Inflammatory macrophage treated with lipopolysaccharide for 4 hours (primary cell): Measurements from ENCODE around the gene NACC2.
"Not testable (repeated sequence)": the region's sequence is repeated elsewhere in the genome, so short reads cannot be mapped to it uniquely, and the experiment has no call there.

Source experiments
- DNase-seq: peaks from one replicate; pipeline ENCODE4 v3.0.0-alpha.2; 2020

The NACC2 gene

DNA sequence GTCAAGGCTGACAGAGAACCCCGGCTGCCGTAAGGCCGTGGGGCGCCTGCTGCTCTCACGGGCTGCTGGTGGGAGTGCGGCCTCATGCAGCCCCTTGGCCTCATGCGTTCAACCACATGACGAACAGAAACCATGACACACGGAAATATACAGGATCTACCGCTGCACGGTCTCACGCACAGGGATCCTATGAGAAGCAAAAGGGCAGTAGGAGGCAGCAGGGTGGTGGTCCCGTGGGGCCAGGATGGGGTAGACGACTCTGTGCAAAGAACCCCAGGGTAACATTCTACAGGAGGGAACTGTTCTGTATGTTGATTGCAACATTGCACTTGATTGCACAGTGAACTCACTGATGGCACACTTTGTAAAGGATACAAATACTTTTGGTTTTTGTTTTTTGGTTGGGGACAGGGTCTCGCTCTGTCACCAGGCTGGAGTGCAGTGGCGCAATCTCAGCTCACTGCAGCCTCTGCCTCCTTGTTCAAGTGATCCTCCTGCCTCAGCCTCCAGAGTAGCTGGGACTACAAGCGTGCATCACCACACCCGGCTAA lies 51.6 kb downstream of the NACC2 start:
- DNase-seq, result peak; percentile 77

DNA sequence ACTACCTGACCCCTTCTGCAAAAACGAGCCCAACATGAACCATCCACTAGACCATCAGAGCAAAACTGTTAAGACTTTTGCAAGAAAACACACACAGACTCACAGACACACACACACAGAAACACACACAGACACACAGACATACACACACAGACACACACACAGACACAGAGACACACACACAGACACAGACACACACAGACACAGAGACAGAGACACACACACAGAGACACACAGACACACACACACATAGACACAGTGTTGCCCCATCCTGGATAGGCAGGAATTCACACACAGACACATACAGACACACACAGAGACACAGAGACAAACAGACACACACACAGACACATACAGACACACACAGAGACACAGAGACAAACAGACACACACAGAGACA lies 52.5 kb downstream of the NACC2 start:
- no peak for DNase-seq

DNA sequence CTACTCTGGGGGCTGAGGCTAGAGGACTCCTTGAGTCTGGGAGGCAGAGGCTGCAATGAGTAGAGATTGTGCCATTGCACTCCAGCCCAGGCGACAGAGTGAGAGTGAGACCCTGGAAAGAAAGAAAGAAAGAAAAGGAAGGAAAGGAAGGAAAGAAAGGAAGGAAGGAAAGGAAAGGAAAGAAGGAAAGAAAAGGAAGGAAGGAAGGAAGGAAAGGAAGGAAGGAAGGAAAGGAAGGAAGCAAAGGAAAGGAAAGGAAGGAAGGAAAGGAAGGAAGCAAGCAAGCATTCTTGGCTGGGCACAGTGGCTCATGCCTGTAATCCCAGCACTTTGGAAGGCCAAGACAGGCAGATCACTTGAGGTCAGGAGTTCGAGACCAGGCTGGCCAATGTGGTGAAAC lies 54.2 kb downstream of the NACC2 start:
- not testable (repeated sequence) for DNase-seq

DNA sequence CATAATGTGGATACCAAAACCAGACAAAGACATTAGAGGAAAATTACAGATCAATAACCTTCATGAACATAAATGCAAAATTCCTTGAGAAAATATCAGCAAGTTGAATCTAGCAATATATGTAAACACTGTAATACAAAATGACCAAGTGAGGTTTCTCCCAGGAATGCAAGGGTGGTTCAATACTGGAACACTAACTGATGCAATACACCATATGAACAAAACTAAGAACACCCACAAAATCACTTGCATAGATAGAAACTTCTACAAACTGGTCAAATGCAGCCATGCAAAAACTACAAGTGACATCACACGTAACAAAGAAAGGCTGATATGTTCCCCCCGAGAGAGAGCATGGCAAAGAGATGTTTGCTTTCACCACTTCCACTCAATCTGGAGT lies 55.6 kb downstream of the NACC2 start:
- DNase-seq, result no peak

DNA sequence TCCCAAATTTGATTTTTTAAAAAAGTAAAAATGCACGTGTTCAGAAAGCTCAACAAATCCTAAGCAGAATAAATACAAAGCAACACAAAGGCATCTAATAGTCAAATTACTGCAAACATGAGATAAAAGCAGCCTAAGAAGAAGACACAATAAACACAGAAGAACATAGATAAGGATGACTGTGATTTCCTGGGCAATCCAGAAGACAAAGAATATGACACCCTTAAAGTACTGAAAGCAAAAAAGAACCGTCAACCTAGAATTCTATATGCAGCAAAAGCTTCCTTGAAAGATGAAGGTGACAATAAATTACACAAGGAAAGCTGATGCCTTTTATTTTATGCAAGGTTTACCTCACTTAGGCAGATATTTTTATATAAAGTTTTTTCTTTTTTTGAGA lies 58.2 kb downstream of the NACC2 start:
- DNase-seq, result no peak

DNA sequence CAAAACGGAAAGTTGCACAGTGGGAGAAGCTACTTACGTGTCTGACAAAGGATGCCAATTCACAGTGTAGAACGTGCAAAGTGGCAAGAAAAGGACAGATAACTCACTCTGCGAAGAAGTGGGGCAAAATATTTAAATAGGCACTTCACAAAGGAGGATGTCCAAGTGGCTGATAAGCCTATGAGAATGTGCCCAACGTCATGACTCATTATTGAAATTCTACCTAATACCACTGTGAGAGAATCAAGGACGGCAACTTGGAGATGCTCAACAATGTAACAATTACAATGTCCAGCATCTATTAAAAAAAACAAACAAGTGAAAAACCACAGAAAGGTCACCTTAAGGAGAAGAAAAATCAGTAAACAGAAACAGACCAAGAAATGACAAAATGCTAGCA lies 59.0 kb downstream of the NACC2 start:
- no peak for DNase-seq

DNA sequence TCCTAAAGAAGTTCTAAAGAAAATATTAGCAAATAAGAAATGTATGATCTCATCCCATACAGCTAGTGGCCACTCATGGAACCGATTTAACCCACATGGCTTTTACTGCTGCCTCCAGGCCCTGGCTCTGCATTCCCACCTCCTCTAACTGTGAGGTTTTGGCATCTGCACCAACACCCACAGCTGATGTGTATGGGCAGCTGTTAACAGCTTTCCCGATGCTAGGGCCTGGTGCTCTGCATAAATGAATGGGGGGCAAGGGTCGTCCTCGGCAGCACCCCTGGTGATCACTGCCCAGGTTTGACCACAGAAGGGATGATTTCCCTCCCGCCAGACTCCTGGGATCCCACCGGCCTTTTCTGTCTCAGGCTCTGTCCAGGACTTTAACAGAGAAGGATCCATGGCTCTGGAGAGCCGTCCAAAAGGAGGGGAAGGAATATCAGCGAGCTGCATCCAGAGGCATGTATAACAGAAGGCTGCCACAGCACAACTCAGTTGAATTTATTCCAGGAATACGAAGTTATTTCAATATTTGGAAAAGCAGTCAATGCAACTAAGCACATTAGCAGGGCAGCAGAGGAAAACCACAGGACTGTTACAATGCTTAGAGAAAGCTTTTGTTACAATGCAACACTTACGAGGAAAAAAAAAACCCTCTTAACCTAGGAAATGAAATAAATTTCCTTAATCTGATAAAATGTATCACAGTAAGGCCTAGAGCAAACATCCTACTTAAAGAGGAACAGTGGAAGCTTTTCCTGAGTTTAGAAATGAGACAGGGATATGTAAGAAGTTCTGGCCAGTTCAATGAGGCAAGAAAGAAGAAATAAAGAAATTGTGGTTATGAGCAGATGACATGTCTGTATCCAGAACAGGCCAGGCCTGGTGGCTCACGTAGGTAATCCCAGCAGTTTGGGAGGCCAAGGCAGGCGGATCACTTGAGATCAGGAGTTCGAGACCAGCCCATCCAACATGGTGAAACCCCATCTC lies 63.1 kb downstream of the NACC2 start:
- DNase-seq, result peak; percentile 60

DNA sequence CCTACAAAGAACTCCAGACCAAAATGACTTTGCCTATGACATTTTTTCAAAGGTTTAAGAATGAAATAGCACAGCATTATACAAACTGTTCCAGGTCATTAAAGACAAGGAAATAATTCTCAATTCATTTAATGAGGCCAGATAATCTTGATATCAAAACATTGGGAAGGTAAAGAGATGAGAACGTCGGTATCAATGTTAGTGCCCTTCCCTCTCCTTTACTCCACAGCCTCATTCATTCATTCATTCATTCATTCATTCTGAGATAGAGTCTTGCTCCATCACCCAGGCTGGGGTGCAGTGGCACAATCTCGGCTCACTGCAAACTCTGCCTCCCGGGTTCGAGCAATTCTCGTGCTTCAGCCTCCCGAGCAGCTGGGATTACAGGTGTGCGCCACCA lies 64.0 kb downstream of the NACC2 start:
- DNase-seq, result no peak

DNA sequence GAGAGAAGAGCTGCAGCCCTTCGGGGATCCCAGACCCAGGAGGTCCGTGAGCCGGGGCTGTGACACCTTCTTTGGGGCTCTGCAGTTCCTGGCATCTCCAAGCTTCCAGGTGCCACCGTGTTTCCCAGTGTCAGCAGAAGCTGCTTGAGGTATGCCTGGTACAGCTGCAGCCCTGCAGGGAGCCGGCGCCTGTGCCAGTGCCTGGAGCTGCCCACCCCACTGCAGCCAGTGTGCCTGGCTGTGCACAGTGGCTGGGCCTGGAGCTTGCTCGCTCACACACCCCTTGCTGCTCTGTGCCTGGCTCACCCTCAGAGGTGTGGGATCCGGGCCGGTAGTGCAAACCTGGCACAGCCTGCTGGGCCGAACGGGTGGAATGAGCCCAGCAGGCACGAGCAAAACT lies 65.5 kb downstream of the NACC2 start:
- no peak for DNase-seq

DNA sequence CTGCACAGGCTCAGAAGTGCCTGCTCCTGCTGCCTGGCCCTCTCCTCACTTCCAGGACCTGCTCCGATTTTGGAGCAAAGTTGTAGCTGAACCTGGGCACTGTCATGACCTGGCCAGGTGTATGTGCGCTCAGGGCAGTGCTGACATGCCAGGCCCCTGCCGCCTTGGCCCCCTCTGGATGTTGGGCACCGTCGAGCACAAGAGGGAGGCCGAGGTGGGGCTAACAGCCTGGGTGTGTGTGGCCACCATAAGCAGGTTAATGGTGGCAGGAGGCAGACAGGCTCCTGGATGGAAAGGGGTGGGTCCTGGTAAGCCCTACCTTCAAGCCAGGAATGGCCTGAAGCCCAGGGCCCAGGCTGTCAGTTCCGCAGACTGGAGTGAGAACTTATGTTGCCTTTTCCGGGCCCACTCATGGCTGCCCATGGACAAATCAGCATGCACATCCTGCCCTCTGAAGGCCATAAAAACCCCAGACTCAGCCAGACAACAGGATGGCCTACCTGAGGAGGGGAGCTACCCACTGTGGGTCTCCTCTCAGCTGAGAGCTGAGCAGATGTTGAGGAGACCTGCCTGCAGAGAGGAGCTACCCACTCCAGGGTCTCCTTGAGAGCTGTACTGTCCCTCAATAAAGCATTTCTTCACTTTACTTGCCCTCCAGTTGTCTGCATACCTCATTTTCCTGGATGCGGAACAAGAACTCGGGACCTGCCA lies 66.2 kb downstream of the NACC2 start:
- DNase-seq, result no peak

DNA sequence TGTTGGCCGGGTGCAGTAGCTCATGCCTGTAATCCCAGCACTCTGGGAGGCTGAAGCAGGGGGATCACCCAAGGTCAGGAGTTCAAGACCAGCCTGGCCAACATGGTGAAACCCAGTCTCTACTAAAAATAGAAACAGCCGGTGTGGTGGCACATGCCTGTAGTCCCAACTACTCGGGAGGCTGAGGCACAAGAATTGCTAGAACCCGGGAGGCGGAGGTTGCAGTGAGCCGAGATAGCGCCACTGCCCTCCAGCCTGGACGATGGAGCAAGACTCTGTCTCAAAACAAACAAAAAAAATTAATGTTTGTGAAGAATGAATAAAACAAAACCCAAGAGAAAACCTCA lies 68.2 kb downstream of the NACC2 start:
- not testable (repeated sequence) for DNase-seq

DNA sequence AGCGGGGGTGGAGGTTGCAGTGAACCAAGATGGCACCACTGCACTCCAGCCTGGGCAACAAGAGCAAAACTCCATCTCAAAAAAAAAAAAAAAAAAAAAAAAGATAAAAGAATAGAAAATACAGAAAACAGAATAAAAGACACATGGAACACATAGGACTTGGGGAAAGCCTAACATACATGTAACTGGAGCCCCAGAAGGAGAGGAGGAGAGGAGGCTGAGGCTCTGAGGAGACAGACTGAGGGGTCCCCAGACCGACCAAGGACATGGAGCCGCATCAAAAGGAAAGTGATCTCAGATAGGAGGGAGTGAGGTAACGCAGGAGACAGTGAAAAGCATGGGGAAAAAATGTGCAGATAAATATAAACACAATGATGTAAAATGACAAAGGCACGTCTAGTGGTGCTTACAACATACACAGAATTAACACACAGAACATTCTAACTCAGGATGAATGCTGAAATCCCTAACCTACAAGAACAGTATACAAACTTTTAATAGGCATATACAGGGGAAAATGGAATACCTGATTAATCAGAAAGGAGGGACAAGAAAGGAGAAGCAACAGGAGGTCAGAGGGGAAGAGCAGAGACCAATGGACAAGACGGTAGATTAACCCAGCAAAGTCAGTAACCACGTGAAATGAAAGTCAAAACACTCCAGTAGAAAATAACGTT lies 68.7 kb downstream of the NACC2 start:
- DNase-seq, result no peak

DNA sequence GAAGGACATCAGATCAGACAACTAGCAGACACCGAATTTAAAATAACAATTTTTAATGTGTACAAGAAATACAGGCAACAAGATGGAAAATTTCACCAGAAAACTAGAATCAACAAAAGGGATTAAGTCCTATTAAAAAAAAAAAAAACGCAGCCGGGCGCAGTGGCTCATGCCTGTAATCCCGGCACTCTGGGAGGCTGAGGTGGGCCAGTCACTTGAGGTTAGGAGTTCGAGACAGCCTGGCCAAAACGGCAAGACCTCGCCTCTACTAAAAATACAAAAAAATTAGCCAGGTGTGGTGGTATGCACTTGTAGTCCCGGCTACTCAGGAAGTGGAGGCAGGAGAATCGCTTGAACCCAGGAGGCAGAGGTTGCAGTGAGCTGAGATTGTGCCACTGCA lies 69.6 kb downstream of the NACC2 start:
- no peak for DNase-seq

DNA sequence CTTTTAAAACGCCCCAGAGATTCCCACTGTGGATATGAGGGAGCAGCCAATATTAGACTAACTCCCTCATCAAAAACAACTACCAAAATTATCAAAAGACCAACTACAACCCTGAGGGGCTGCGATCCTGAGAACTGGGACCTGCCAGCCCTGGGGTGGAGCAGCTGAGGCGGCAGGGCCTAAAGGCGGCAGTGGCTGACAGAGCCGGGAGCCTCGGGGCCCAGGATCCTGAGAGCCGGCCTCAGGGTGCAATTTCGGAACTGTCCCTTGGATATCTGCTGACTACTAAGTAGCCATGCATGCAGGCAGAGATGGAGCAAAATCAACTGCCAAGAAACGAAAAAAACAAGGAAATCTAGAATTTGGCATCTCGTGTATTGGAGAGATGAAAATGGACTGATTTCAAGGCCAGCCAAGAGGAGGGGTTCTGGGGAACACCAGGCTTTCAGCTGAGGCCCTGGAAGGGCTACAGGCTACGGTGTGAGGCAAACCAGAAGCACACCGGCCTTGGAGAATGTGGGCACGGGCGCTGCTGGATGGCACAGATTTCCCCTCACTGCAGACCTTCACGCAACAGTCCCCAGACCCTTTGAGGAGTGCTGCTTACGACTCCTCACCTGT lies 70.3 kb downstream of the NACC2 start:
- DNase-seq, result no peak

DNA sequence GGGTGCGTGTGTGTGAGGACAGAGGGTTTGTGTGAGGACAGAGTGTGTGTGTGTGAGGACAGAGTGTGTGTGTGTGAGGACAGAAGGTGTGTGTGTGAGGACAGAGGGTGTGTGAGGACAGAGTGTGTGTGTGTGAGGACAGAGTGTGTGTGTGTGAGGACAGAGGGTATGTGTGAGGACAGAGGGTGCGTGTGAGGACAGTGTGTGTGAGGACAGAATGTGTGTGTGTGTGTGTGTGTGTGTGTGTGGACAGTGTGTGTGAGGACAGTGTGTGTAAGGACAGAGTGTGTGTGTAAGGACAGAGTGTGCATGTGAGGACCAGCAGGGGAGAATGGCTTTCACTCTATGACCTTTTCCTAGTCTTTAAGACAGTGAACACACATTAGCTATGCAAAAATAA lies 70.8 kb downstream of the NACC2 start:
- DNase-seq, result no peak

DNA sequence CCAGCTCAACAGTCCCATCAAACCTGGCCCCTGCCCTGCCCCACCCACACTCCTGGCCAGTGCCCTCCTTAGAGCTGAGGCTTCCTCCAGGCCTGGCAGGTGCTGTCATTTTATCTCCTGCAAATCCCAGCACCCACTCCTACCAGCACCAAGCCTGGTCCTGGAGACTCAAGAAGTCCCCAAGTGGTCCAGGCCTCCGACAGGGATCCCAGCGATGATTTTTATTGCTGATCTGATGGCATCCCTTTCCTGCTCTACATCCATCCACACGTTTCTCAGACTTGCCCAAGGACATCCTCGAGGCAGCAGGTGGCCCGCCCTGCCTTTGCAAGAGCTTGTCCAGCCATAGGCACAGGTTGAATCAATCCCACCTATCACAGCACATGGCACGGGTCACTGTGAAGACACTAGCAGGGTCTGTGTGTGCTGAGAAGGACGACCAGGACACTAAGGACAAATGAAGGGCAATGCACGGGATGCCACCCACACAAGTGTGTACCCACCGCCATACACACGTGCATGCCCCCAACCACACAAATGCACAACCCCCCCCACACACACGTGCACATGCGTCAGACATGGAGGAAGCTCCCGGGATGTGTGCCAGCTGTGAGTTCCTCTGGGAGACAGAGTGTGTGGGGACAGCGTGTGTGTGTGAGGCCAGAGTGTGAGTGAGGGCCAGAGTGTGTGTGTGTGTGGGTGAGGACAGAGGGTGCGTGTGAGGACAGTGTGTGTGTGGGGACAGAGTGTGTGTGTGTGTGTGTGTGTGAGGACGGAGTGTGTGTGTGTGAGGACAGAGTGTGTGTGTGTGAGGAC lies 71.5 kb downstream of the NACC2 start:
- DNase-seq, result no peak

DNA sequence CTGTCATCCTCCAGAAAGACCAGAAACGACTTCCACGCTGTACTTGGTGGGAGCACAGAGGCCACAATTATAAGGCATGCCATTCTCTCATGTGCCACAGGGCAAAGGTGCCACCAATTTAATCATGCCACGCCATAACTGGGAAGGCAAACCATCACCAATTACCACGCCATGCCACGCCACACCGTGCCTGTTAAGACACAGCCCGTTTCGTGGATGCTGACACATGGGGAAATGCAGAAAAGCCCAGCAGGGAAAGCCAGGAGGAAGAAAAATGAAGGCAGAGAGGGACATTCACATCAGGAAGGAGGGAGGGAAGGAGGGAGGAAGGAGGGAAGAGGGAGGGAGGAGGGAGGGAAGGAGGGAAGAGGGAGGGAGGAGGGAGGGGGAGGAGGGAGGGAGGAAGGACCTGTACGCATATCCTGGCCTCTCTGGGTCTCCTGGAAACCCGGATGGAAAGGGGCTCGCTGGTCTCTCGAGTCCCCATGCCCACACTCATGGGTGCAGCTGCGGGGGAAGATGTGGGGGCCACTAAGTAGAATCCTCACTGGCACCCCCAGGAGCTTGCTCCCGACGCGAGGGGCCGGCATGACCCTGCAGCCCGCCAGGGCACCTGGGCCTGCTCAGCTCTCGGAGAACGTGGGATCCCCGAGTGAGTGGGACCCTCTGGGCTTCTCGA lies 72.2 kb downstream of the NACC2 start:
- DNase-seq, result no peak

DNA sequence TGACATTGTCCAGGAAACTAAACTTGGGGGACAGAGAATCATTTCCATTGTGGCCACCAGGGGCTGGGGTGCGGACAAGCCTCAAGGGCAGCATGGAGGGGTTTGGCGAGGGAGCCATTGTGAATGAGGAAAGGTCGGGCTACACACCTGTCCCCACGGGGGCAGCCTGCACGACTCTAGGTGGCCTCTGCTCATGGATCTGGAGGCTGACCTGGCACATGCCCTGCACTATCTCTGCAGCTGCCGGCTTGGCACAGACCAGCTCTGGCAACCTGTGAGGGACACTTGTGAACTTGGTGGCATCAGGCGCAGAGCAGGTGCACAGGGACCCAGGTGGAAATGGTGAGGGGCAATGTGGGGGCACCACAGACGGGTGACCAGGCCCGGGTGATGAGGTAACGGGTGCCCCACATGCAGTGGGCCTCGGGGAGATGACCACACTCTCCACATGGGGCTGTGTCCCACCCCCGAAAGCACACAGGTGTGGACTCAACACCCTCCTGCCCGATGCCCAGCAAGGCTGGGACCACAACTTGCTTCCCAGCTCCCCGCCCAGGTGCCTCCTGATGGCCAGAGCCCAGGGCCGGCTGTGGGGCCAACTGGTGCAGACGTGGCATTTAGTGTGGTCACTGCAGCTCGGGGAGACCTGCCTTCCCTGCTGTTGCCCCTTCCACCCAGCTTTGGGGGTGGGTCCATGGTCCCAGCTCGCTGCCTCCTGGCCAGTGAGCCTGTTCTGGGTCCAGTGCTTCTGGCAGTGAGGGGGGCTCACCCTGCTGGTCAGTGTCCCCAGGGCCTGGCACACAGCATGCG lies 73.0 kb downstream of the NACC2 start:
- DNase-seq, result no peak

DNA sequence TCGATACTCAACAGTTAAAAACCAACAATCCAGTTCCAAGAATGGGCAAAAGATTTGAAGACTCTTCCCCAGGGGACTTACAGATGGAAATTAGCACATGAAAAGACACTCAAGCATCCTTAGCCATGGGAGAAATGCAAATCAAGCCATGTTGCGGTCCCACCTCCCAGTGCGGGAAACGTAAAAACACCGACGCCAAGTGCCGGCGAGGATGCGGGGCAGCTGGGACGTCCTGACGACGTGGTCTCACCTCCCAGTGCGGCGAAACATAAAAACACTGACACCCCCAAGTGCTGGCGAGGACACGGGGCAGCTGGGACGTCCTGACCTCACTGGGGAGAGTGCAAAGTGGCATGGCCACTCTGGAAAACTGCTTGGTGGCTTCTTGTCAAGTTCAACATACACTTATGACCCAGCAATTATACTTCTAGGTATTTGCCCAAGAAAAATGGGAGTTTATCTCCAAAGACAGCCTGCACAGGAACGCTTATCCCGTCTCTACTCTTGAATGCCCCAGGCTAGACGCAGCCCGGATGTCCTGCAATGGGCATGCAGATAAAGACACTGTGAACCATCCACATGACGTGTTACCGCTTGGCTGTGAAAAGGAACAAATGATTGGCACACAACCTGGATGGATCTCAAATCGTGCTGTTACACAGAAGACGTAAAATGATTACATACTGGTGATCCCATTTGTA lies 73.8 kb downstream of the NACC2 start:
- no peak for DNase-seq

DNA sequence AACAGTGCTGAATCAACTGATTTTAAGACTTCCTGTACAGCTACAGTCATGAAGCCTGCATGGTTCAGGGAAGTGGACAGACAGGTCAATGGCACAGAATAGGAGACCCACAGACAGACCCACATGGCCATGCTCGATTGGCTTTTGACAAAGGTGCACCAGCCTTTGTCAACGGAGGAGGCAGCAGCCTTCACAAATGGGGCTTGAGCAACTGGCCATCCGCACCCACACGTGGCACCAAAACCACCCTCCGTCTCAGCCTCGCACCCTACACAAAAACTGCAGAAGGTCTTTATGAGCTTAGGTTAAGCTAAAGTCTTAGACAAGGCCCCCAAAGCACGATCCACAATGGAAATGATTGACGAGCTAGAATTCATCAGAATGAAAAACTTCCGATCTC lies 74.4 kb downstream of the NACC2 start:
- no peak for DNase-seq
